Type B pancreatic cell (in vitro differentiated cells): Measurements from ENCODE around the gene DSCAM. TPM values are rescaled to one million over a fixed set of nuclear protein-coding genes. Genes with fewer than 3 reads are reported as not detected.

Source experiments
- DNase-seq: peaks from one replicate; pipeline ENCODE4 v3.0.0; 2021; ENCODE audit warnings: mixed read lengths; ENCODE audit not compliant: unreplicated experiment; ENCODE audit errors: extremely low spot score
- H3K27ac Mint-ChIP-seq: 2 replicates; pipeline ENCODE4 v1.8.0; 2021; ENCODE audit warnings: mild to moderate bottlenecking, mixed read lengths
- H3K27me3 Mint-ChIP-seq: 2 replicates; pipeline ENCODE4 v1.8.0; 2021; ENCODE audit warnings: mixed read lengths
- H3K36me3 Mint-ChIP-seq: 2 replicates; pipeline ENCODE4 v1.8.0; 2021; ENCODE audit warnings: mixed read lengths
- H3K4me1 Mint-ChIP-seq: one replicate; pipeline ENCODE4 v1.8.0; 2021; ENCODE audit warnings: mixed read lengths; ENCODE audit not compliant: unreplicated experiment
- H3K4me3 Mint-ChIP-seq: 2 replicates; pipeline ENCODE4 v1.8.0; 2021; ENCODE audit warnings: mild to moderate bottlenecking, mixed read lengths
- H3K9me3 Mint-ChIP-seq: 2 replicates; pipeline ENCODE4 v1.8.0; 2021; ENCODE audit warnings: mixed read lengths
- total RNA-seq: library from RNA; stranded (reverse); gene quantifications from 2 replicates; pipeline ENCODE4 v1.2.1, GENCODE V29; 2021; ENCODE audit warnings: low replicate concordance
- TF ChIP-seq, protein P1 (sequence below): fragments of 200-600 bp; sonication (generic); conservative IDR thresholded peaks from 2 replicates; pipeline ENCODE4 v1.5.0; 2021; ENCODE audit warnings: antibody characterized with exemption, mild to moderate bottlenecking

The DSCAM gene
- total RNA-seq, 1 donor from 2014 or later, result 1.4 TPM

DNA sequence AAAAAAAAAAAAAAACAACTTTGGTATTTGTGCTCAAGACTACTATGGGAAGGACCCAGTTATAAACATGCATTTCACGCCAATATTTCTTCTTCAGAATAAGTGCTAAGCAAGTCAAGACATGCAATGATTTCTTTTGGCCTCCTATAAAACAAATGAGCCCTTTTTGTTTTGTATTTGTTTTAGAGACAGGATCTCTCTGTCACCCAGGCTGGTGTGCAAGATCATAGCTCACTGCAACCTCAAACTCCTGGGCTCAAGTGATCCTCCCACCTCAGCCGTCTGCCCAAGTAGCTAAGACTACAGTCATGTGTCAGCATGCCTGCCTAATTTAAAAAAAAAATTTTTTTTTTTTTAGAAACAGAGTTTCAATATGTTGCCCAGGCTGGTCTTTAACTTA, 631.0 kb downstream of the DSCAM start:
- no peaks in the 10 kb centered on the region for H3K4me1 Mint-ChIP-seq
- H3K36me3 Mint-ChIP-seq, result no peaks in the 10 kb centered on the region
- H3K27ac Mint-ChIP-seq, result no peak overlapping the region
- H3K4me3 Mint-ChIP-seq, result no peak overlapping the region
- TF ChIP-seq, protein P1, sequence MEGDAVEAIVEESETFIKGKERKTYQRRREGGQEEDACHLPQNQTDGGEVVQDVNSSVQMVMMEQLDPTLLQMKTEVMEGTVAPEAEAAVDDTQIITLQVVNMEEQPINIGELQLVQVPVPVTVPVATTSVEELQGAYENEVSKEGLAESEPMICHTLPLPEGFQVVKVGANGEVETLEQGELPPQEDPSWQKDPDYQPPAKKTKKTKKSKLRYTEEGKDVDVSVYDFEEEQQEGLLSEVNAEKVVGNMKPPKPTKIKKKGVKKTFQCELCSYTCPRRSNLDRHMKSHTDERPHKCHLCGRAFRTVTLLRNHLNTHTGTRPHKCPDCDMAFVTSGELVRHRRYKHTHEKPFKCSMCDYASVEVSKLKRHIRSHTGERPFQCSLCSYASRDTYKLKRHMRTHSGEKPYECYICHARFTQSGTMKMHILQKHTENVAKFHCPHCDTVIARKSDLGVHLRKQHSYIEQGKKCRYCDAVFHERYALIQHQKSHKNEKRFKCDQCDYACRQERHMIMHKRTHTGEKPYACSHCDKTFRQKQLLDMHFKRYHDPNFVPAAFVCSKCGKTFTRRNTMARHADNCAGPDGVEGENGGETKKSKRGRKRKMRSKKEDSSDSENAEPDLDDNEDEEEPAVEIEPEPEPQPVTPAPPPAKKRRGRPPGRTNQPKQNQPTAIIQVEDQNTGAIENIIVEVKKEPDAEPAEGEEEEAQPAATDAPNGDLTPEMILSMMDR, result no peak
- H3K9me3 Mint-ChIP-seq, result no peaks in the 10 kb centered on the region
- H3K27me3 Mint-ChIP-seq, result no peaks in the 10 kb centered on the region
- no peak for DNase-seq

DNA sequence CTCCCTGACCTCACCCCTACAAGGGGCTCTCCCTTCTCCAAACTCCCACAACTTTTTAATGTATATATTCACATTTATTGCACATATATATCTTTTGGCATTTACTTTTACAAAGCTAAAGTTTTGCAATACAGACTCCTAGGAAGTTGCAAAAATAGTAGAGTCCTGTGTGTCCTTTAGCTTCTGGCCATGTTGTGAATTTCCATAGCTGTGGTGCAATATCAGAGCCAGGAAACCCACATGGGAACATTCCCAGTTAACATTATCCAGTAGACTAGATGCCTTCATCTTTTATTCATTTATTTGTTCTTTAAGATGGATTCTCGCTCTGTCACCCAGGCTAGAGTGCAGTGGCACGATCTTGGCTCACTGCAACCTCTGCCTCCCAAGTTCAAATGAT, 636.7 kb downstream of the DSCAM start:
- H3K4me1 Mint-ChIP-seq, result no peaks in the 10 kb centered on the region
- H3K9me3 Mint-ChIP-seq, result no peaks in the 10 kb centered on the region
- no peak overlapping the region for H3K27ac Mint-ChIP-seq
- H3K27me3 Mint-ChIP-seq, result peaks cover 3% of the 10 kb centered on the region
- no peaks in the 10 kb centered on the region for H3K36me3 Mint-ChIP-seq
- no peak overlapping the region for H3K4me3 Mint-ChIP-seq
- TF ChIP-seq, protein P1, result no peak
- DNase-seq, result no peak

DNA sequence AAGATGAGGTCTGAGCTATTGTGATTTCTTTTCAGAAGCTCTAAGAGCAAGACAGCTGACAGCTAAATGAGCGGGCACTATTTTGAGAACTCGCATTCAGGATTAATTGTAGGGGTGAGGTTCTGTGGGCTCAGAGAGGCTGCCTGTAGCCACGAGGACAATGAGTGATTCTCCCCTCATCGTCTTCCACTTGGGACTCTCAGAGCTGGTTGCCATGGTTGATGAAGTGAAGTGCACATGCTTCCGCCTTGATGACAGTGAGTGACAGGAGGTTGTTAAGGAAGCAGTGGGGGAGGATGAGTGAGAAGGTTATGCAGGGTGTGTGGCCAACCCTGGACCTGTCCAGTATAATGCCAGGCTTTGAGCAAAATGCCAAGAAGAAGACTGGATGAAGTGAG, 638.0 kb downstream of the DSCAM start:
- TF ChIP-seq, protein P1, result no peak
- no peak overlapping the region for H3K27ac Mint-ChIP-seq
- H3K36me3 Mint-ChIP-seq, result no peaks in the 10 kb centered on the region
- H3K4me3 Mint-ChIP-seq, result no peak overlapping the region
- no peaks in the 10 kb centered on the region for H3K9me3 Mint-ChIP-seq
- no peaks in the 10 kb centered on the region for H3K4me1 Mint-ChIP-seq
- DNase-seq, result no peak
- H3K27me3 Mint-ChIP-seq, result peaks cover 3% of the 10 kb centered on the region

DNA sequence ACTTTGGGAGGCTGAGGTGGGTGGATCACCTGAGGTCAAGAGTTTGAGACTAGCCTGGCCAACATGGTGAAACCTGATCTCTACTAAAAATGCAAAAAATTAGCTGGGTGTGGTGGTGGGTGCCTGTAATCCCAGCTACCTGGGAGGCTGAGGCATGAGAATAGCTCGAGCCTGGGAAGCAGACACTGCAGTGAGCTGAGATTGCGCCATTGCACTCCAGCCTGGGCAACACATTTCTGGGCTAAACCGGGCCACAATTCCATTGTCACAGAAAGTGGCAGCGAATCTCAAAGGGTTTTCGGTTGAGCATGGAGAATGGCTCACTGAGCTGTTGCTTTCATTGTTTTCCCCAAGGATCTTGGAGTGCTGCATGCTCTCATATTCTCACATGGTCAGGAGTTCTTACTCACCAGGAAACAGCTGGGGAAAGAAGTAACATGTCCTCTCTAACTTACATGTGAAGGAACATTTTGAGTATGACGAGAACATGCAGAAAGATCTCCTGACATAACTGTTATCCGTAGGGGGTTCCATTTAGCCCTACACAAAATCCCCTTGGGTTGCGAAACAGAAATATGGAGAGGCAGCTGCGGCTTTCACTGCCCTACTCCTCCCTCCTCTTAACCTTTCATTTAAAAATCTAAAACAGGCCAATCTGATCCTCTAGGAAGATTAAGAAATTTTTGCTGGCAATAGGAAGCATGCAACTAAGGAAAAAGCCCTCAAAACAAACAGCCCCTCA, 638.6 kb downstream of the DSCAM start:
- Mint-ChIP-seq H3K36me3 (no peaks in the 10 kb centered on the region), H3K27ac (no peak overlapping the region), H3K4me3 (no peak overlapping the region), H3K27me3 (peaks cover 3% of the 10 kb centered on the region), H3K9me3 (no peaks in the 10 kb centered on the region), H3K4me1 (no peaks in the 10 kb centered on the region)
- no peak for DNase-seq
- TF ChIP-seq, protein P1, result no peak

DNA sequence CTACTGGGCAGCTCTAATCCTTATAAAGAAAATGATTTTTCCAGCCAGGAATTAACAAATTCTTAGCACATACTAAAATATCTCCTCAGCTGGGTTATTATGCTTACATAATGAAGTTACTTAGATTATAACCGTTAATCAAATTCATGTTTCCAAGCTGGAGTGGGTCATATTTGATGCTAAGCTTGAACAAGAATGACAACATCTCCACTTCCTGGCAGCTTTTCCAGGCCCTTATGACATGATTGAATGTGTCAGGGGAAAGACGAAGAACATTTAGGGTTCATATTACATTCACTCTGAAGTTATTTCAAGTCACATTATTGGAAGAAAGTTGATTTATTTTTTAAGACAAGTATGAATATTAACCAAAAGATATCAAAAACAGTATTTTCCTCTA, 646.0 kb downstream of the DSCAM start:
- TF ChIP-seq, protein P1, result no peak
- H3K36me3 Mint-ChIP-seq, result no peaks in the 10 kb centered on the region
- H3K4me1 Mint-ChIP-seq, result peaks cover 11% of the 10 kb centered on the region
- H3K4me3 Mint-ChIP-seq, result no peak overlapping the region
- H3K27ac Mint-ChIP-seq, result no peak overlapping the region
- no peaks in the 10 kb centered on the region for H3K9me3 Mint-ChIP-seq
- no peaks in the 10 kb centered on the region for H3K27me3 Mint-ChIP-seq
- no peak for DNase-seq

DNA sequence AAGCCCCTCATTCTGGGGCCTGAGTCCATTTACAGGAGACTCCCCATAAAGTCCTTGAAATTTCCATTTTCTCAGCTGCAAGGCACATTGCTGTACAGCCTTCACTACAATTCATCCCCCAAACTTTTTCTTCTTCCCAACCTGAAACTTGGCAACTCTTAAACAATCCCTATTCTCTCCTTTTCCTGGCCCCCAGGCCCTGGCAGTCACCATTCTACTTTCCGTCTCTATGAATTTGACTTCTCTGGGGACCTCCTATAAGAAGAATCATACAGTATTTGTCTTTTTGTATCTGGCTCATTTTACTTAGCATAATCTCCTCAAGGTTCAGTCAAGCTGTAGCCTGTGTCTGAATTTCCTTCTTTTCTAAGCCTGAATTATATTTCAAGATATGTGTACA, 646.8 kb downstream of the DSCAM start:
- Mint-ChIP-seq H3K4me3 (no peak overlapping the region), H3K27me3 (no peaks in the 10 kb centered on the region), H3K9me3 (no peaks in the 10 kb centered on the region), H3K27ac (no peak overlapping the region), H3K4me1 (peaks cover 11% of the 10 kb centered on the region), H3K36me3 (no peaks in the 10 kb centered on the region)
- TF ChIP-seq, protein P1, result no peak
- DNase-seq, result no peak
